Nephron (organoid): ENCODE results near the gene DYSF.
A peak's percentile ranks its signal among the peaks of the same experiment; 100 is the strongest.

Experiments
- H3K27ac Mint-ChIP-seq, 3 experiments: 2 replicates each; pipeline ENCODE4 v1.8.0; 2020; ENCODE audit warnings: mixed read lengths in 3 of 3, mild to moderate bottlenecking in 2 of 3, moderate library complexity in 1 of 3
- H3K27me3 Mint-ChIP-seq: 2 replicates; pipeline ENCODE4 v1.8.0; 2021; ENCODE audit warnings: low read depth, mild to moderate bottlenecking, moderate library complexity, mixed read lengths
- H3K36me3 Mint-ChIP-seq: 2 replicates; pipeline ENCODE4 v1.8.0; 2020; ENCODE audit warnings: low read depth, mixed read lengths
- H3K4me1 Mint-ChIP-seq: 2 replicates; pipeline ENCODE4 v1.8.0; 2020; ENCODE audit warnings: mixed read lengths
- H3K4me3 Mint-ChIP-seq, 3 experiments: 2 replicates each; pipeline ENCODE4 v1.8.0; 2020; ENCODE audit warnings: mild to moderate bottlenecking in 3 of 3, mixed read lengths in 3 of 3, moderate library complexity in 2 of 3
- H3K9me3 Mint-ChIP-seq: 2 replicates; pipeline ENCODE4 v1.8.0; 2020; ENCODE audit warnings: mixed read lengths
- CTCF ChIP-seq, 3 experiments: fragments of 200-600 bp; sonication (generic); IDR thresholded peaks; one replicate each; pipeline ENCODE4 v1.5.0; 2021; ENCODE audit warnings: antibody characterized with exemption in 3 of 3; ENCODE audit not compliant: unreplicated experiment in 3 of 3

Gene DYSF

GRCh38 chr2:71696381-71696780 lies 243.0 kb downstream of the DYSF start:
- no peak overlapping the region for H3K4me3 Mint-ChIP-seq
- H3K36me3 Mint-ChIP-seq, result no peaks in the 10 kb centered on the region
- peaks cover 2% of the 10 kb centered on the region for H3K9me3 Mint-ChIP-seq
- no peak for TF ChIP-seq CTCF (IDR thresholded peaks at IDR 0.05; ENCODE audit: unreplicated experiment in 3 of 3)
- peaks cover 37% of the 10 kb centered on the region for H3K27me3 Mint-ChIP-seq
- no peak overlapping the region for H3K27ac Mint-ChIP-seq
- peaks cover 24% of the 10 kb centered on the region for H3K4me1 Mint-ChIP-seq

GRCh38 chr2:71697106-71698004 lies 244.0 kb downstream of the DYSF start:
- no peak overlapping the region for H3K27ac Mint-ChIP-seq
- peaks cover 2% of the 10 kb centered on the region for H3K9me3 Mint-ChIP-seq
- peaks cover 23% of the 10 kb centered on the region for H3K4me1 Mint-ChIP-seq
- peaks cover 39% of the 10 kb centered on the region for H3K27me3 Mint-ChIP-seq
- no peak for TF ChIP-seq CTCF (IDR thresholded peaks at IDR 0.05; ENCODE audit: unreplicated experiment in 3 of 3)
- no peak overlapping the region for H3K4me3 Mint-ChIP-seq
- no peaks in the 10 kb centered on the region for H3K36me3 Mint-ChIP-seq

GRCh38 chr2:71699428-71699827 lies 246.1 kb downstream of the DYSF start:
- peak overlapping the region in 1 of 3 experiments; percentile 18 for H3K4me3 Mint-ChIP-seq
- TF ChIP-seq CTCF (IDR thresholded peaks at IDR 0.05; ENCODE audit: unreplicated experiment in 3 of 3), result no peak
- peaks cover 2% of the 10 kb centered on the region for H3K9me3 Mint-ChIP-seq
- H3K4me1 Mint-ChIP-seq, result peaks cover 29% of the 10 kb centered on the region
- H3K27ac Mint-ChIP-seq, result peak overlapping the region; percentile 26 to 67 (median 27)
- peaks cover 48% of the 10 kb centered on the region for H3K27me3 Mint-ChIP-seq
- H3K36me3 Mint-ChIP-seq, result no peaks in the 10 kb centered on the region

GRCh38 chr2:71700041-71700657 lies 246.8 kb downstream of the DYSF start:
- Mint-ChIP-seq H3K27ac (peak overlapping the region in 1 of 3 experiments; percentile 67), H3K4me3 (no peak overlapping the region), H3K4me1 (peaks cover 30% of the 10 kb centered on the region), H3K27me3 (peaks cover 47% of the 10 kb centered on the region), H3K36me3 (no peaks in the 10 kb centered on the region), H3K9me3 (peaks cover 2% of the 10 kb centered on the region)
- TF ChIP-seq CTCF (IDR thresholded peaks at IDR 0.05; ENCODE audit: unreplicated experiment in 3 of 3), result no peak

- no peaks in the 10 kb centered on the region for H3K36me3 Mint-ChIP-seq
- TF ChIP-seq CTCF (IDR thresholded peaks at IDR 0.05; ENCODE audit: unreplicated experiment in 3 of 3), result no peak
- peak overlapping the region in 2 of 3 experiments; percentile 77 to 80 for H3K27ac Mint-ChIP-seq
- H3K4me1 Mint-ChIP-seq, result peaks cover 30% of the 10 kb centered on the region
- peaks cover 2% of the 10 kb centered on the region for H3K9me3 Mint-ChIP-seq
- peaks cover 46% of the 10 kb centered on the region for H3K27me3 Mint-ChIP-seq
- no peak overlapping the region for H3K4me3 Mint-ChIP-seq
Measured at GRCh38 chr2:71700658-71701397, 247.5 kb downstream of the DYSF start.
